SH-SY5Y (cell line): ENCODE data around the gene UBL5.

Source experiments
- GATA2 ChIP-seq: IDR thresholded peaks from 2 replicates; pipeline ENCODE4 v1.6.1; 2011; ENCODE audit warnings: mild to moderate bottlenecking, low read depth, low read length
- GATA3 ChIP-seq: IDR thresholded peaks from 2 replicates; pipeline ENCODE4 v1.6.1; 2011; ENCODE audit warnings: low read depth, mild to moderate bottlenecking, low read length, moderate library complexity

UBL5 gene

DNA sequence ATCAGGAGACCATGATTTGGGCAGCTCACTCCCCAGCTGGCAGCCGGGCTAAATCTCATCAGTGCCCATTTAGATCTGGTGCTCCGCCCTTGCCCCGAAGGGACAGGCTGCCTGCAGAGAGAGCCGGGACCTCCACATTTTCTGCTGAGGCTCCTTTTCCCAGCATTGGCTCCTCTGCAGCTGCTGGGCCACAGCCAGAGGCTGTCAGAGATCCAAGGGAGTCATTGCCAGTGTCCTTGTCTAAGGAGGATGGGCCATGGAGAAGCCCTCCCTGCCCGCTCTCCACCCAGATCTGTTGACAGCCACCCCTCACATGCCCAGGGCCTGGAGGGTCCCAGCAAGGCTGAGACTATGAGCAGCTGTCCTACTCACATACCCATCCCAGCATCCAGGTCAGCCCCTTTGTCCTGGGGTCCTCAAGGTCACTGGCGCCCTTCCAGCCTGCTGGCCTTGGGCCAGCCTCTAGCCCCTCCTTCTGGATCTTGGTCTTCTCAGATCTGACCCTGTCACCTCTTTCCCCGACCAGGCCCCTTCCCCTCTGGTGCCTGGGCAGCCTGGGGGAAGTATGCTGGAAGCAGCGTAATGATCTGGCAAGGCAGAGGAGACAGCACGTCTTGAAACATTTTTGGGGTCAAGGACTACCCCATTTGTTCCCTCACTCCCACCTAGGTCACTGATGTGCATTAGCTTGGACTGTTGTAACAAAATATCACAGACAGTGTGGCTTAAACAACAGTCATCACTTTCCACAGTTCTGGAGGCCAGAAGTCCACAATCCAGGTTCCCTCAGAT is 15.3 kb downstream of the UBL5 start:
- no peak for TF ChIP-seq GATA3
- no peak for TF ChIP-seq GATA2

DNA sequence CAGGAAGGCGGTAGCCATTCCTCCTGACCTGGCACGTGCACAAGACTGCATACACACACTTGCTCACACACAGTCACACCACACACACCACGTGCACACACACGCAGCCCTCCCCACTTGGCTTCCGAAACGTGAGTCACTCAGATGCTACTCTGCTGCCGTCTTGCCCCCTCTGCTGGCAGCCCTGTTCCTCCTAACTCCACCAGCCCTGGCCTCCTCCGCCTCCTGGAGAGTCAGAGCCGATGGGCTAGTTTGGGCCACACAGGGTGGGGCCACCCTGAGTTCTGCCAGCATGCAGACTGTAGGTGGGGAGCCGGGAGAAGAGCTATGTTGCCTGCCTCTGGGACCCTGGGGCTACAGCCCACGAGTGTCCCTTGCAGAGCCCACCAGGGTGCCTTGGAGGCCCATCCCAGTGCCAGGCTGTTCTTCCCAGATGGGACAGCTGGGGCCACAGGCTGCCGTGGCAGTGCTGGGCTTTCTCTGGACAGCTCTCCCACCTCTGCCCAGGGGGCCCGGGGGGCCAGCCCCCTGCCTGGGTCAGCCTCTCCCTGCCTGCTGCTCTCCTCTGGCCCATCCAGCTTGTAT is 19.5 kb downstream of the UBL5 start:
- TF ChIP-seq GATA3 (no peak), GATA2 (no peak)

DNA sequence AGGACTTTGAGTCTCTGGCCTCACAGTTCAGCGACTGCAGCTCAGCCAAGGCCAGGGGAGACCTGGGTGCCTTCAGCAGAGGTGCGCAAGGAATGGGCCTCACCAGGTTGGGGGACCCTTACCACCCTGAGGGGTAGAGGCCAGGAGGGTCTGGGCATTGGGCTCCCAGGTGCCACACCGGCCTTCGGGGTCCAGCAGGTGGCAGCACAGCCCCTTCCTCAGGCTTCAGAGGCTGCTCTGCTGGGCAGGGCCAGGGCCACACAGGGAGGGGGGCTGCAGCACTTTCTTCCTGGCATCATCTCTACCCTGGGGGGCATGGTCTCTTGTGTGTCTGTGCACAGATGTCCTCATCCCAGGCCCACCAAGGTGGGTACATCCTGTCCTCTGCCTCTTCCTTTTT is 20.3 kb downstream of the UBL5 start:
- no peak for TF ChIP-seq GATA2
- TF ChIP-seq GATA3: no peak

DNA sequence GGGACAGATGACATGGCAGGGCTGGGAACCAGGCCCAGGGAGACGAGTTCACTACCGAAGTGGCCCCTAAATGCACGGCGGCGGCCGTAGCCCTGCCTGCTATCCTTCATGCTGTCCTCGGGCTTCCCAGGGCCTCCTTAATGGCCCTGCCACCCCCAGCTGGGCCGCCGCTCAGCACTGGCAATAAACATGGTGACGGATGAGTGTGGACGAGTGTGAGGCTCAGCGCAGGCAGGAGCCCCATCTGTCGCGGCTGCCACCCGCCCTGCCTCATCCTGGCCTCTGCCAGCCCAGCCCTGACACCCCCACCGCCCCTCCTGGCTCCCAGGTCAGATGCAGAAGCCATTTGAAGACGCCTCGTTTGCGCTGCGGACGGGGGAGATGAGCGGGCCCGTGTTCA is 21.0 kb downstream of the UBL5 start:
- TF ChIP-seq GATA2 (no peak), GATA3 (no peak)

DNA sequence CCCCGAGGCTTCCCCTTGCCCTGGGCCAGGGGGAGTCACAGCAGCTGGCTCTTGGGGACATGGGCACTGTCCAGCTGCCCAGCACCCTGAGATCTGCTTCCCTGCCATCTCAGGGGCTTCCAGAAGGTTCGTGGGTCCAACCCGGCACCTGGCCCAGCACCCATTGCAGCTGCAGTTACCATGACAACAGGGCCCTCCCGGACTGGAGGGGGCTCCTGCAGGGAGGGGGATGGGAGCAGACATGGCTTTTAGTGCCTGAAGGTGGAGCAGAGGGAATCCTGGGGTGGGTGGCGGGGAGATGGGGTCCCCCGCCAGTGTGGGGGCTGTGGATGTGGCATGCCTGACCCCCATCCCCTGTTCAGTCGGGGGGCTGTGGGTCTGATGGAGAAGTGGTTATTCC is 22.1 kb downstream of the UBL5 start:
- TF ChIP-seq GATA3: no peak
- no peak for TF ChIP-seq GATA2

DNA sequence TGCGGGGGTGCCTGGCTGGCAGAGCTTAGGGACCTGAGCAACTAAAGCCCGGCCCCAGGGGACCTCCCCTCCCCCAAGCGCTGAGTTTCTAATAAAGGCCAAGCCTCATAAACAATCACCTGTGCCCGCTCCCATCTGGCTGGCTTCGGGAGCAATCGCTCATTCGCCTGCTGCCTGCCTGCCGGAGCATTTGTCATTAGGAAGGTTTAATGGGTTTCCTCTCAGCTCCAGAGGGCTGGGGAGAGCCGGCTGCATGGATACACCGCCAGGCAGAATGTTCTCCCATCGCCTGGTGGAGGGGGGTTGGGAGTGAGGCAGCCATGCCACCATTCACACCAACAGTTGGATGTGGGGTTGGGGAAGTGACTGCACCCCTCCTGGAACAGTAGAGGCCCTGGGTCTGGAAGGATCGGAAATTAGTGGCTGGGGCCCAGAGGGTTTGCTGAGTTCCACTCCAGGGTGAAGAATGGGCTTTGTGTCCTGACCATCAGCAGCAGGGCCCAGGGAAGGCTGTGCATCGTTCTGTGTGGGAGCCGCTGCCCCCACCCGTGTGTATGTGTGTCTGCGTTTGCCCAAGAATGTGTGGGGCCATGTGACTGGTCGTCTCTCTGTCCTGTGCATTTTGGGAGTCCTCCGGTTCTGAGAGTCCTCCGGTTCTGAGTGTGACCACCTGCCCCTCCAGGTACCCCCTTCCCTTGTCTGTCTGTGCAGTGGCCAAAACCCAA is 22.7 kb downstream of the UBL5 start:
- TF ChIP-seq GATA3 (no peak), GATA2 (no peak)

DNA sequence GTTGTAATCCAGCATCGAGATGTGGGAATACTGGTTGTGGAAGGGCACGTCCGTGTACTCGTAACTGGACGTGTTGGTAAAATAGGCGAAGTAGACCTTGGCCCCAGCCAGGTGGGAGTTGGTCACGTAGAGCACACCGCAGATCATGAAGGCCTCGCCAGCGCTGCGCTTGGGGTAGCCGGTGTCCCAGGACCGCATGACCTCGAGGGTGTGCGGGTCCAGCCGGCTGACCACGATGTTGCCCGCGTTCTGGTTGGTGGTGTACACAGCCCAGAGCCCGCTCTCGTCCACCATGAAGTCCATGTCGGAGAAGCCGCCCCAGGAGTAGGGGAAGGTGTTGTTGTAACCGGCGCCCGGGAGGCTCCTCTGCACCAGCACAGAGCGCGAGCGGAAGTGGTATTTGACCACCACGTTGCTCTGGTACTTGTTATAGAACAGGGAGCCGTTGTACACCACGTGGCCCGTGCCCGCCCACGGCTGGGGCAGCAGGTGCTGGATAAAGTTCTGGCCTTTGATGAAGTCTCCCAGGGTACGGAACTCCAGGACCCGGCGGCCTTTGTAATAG is 26.6 kb downstream of the UBL5 start:
- TF ChIP-seq GATA3 (no peak), GATA2 (no peak)

DNA sequence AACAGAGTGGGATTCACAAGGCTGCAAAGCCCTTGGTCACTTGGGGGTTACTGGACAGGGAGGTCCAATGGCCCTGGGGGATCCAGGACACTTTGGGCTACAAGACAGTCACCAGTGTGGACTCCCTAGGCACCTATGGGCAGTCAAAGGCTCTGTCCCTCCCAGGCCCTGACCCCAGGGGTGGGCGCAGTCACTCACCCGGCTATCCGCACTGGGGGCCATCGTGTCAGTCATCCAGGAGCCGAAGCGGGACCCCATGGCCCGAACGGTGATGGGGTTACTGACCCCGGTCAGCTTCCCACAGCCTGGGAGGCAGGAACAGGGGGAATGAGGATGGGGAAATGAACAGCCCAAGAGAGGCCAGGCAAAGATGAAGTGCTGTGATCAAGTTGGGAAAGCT is 28.9 kb downstream of the UBL5 start:
- no peak for TF ChIP-seq GATA3
- no peak for TF ChIP-seq GATA2

DNA sequence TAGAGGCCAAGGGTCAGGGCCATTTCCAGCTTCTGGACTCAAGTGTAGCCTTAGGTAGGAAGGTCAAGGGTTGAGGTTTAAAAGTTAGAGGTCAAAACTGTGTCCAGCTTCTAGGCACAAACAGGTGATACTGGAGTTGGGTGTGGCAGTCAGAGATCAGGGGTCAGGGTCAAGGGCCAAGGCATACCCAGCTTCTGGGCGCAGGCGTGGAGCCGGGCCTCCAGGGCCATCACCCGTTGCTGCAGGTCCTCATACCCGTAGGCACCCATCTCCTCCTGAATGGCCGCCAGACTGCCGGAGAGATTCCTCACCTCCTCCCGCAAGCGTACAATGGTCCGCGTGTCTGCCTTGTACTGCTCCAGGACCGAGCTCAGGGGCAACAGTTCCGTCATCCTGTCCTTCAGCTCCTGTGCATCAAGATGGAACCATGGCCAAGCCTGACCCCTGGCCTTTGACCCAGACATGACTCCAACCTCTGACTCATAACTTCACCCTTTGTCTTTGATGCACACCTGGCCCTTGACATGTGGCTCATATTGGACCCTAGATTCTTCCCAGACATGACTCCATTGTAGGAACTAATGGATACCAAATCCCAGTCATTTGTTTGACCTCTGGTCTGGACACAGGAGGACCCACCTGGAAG is 29.5 kb downstream of the UBL5 start:
- TF ChIP-seq GATA3 (no peak), GATA2 (no peak)

DNA sequence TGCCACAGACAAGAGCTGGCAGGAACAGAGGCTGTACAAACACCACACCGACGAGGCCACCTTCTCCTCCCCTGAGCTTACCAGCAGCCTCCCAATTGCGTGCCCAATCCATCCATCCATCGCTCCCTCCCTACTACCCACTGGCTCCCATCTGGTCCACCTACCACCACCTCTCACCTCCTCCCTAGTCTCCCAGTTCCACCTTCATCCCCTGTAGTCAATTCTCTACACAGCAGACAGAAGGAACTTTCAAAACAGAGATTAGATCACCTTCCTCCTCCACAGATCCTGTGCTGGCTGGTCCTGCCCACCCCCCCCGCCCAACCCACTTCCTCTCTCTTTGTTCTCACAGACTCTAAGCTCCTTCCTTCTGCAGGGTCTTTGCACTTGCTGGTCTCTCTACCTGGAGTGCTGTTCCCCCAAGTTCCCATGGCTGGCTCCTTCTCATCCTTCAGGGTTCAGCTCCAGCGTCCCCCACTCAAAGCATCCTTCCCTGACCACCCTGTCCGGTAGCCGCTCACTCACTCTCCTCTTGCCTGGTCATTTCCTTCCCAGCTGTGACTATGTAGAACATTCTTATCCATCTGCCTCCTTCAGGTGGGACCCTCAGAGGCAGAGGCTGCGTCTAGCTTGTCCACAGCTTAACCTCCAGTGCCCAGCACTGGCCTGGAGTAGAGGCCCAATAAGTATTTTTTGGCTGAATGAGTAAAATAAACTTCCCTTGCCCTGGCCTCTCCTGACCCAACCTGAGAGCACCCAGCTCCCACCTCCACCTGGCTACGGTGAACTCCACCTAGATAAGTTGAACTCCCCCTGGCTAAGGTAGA is 30.4 kb downstream of the UBL5 start:
- no peak for TF ChIP-seq GATA2
- TF ChIP-seq GATA3: no peak

DNA sequence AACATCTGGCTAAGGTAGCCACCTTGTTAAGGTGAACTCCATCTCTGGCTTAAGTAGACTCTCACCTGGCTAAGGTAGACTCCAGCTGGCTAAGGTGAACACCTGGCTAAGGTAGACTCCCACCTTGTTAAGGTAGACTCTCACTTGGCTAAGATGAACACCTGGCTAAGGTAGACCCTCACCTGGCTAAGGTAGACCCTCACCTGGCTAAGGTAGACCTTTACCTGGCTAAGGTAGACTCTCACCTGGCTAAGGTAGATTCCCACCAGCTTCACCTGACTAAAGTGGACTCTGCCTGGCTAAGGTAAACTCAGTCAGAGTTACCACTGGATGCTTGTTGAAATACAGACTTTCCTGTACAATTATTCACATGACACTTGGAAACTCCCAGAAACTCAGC is 31.0 kb downstream of the UBL5 start:
- TF ChIP-seq GATA3 (no peak), GATA2 (no peak)

DNA sequence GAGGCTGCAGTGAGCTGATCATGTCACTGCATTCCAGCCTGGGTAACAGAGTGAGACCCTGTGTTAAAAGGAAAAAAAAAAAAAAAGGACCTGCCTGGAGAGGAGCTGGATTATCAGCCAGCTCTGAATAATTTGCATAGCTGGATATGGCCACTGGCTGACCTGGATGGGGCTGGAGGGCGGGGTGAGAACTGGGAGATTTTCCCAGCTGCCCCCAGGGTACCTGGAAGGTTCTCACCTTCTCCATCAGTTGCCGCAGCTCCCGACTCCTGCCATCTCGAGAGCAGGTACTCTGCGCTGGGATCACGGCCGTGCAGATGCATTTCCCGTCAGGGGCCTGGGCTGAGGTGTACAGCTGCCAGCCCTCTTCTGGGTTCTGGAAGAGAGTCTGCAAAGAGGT is 32.7 kb downstream of the UBL5 start:
- TF ChIP-seq GATA3 (no peak), GATA2 (no peak)

DNA sequence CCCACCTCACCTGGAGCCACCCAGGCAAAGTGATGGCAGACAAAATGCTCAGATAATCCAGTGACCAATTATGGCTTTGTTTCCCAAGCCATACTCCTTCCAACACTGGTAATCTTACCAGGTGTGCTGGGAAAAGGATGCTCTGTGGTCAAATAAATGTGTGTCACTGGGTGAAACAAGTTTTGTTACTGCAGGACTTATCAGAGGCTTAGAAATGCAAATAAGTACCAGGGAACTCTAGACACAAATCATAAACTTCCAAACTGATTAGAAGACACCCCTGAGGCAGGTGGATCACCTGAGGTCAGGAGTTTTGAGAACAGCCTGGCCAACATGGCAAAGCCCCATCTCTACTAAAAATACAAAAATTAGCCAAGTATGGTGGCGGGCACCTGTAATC is 33.8 kb downstream of the UBL5 start:
- TF ChIP-seq GATA3 (no peak), GATA2 (no peak)
